SK-MEL-5 (cell line): ENCODE results near the gene DISP2. TPM values are rescaled to one million over a fixed set of nuclear protein-coding genes. Genes with fewer than 3 reads are reported as not detected.

ENCODE experiments used
- DNase-seq: peaks from one replicate; pipeline ENCODE4 v3.0.0-alpha.2; 2016; ENCODE audit warnings: low read depth, low spot score
- in situ Hi-C: cut with HindIII; loops from 2 replicates; pipeline ENCODE4 v1.10.0; 2016; ENCODE audit warnings: low sequenced_read_pairs, high pct_unique_total_duplicates, low pct_unique_long_range_greater_than_20kb
- total RNA-seq: library from RNA; depleted of rRNA; stranded (reverse); fragments of >200 nt; shearing (Covaris generic); gene quantifications from 2 replicates; pipeline ENCODE4 v1.2.3, GENCODE V29; 2014

Gene DISP2
- total RNA-seq, 1 experiment from 2014 or later: 0.34 TPM

GRCh38 chr15:40367686-40368611 is 9.9 kb downstream of the DISP2 start:
- in situ Hi-C loops: no loop called here
- DNase-seq: peak; percentile 80

- no peak for DNase-seq
- in situ Hi-C loops: no loop called here
Observed at GRCh38 chr15:40368719-40369473, 10.9 kb downstream of the DISP2 start.

- no peak for DNase-seq
- in situ Hi-C loops: no loop called here
Observed at GRCh38 chr15:40369474-40369869, 11.5 kb downstream of the DISP2 start.

GRCh38 chr15:40369971-40370370 is 12.0 kb downstream of the DISP2 start:
- in situ Hi-C loops: no loop called here
- no peak for DNase-seq

- in situ Hi-C loops: no loop called here
- DNase-seq: no peak
Observed at GRCh38 chr15:40372981-40373380, 15.0 kb downstream of the DISP2 start.

- in situ Hi-C loops: no loop called here
- no peak for DNase-seq
Observed at GRCh38 chr15:40377606-40378005, 19.6 kb downstream of the DISP2 start.

- DNase-seq: no peak
- in situ Hi-C loops: no loop called here
Observed at GRCh38 chr15:40379374-40379773, 21.4 kb downstream of the DISP2 start.

- DNase-seq: peak; percentile 54
- in situ Hi-C loops: no loop called here
Observed at GRCh38 chr15:40379853-40380252, 21.8 kb downstream of the DISP2 start.

GRCh38 chr15:40380636-40381035 is 22.6 kb downstream of the DISP2 start:
- in situ Hi-C loops: no loop called here
- DNase-seq: no peak

- in situ Hi-C loops: no loop called here
- DNase-seq: no peak
Observed at GRCh38 chr15:40381818-40382529, 24.0 kb downstream of the DISP2 start.

GRCh38 chr15:40382580-40383456 is 24.8 kb downstream of the DISP2 start, which contains the start of gene KNSTRN:
Gene KNSTRN (plus strand): TSS chr15:40382721. CDS start chr15:40382836, 115 bp downstream.
- peak; percentile 88 for DNase-seq
- in situ Hi-C loops: no loop called here

GRCh38 chr15:40386480-40386879 is 28.5 kb downstream of the DISP2 start:
- DNase-seq: no peak
- in situ Hi-C loops: no loop called here

GRCh38 chr15:40388941-40389823 is 31.2 kb downstream of the DISP2 start:
- in situ Hi-C loops: no loop called here

GRCh38 chr15:40389824-40390595 is 32.0 kb downstream of the DISP2 start:
- no peak for DNase-seq
- in situ Hi-C loops: no loop called here

More at GRCh38 chr15:40388941-40389823, 31.2 kb downstream of the DISP2 start:
- DNase-seq: no peak
